DND-41 (cell line): Measurements from ENCODE around the gene GPC6.

Experiments
- ATAC-seq: fragments of 200-7000 bp; cut with Tn5 transposase; 3 replicates; pipeline ENCODE4 v1.9.1; 2021; ENCODE audit warnings: low read depth; ENCODE audit not compliant: insufficient read depth
- DNase-seq: peaks from one replicate; pipeline ENCODE4 v3.0.0-alpha.2; 2020
- H2AFZ ChIP-seq: 2 replicates; pipeline ENCODE4 v1.6.0; 2012; ENCODE audit warnings: low read depth, low read length
- H3K27ac ChIP-seq: 2 replicates; pipeline ENCODE4 v1.5.1; 2012; ENCODE audit warnings: low read length, inconsistent platforms
- H3K27me3 ChIP-seq: fragments of 200-600 bp; sonication (generic); 2 replicates; pipeline ENCODE4 v1.6.0; 2012; ENCODE audit warnings: low read length, mild to moderate bottlenecking, inconsistent platforms; ENCODE audit not compliant: insufficient read depth, poor library complexity
- H3K36me3 ChIP-seq: 2 replicates; pipeline ENCODE4 v1.5.1; 2012; ENCODE audit warnings: low read length, inconsistent platforms; ENCODE audit not compliant: insufficient read depth
- H3K4me1 ChIP-seq: 2 replicates; pipeline ENCODE4 v1.5.1; 2012; ENCODE audit warnings: mild to moderate bottlenecking, low read length; ENCODE audit not compliant: insufficient read depth
- H3K4me2 ChIP-seq: 2 replicates; pipeline ENCODE4 v1.6.0; 2012; ENCODE audit warnings: mild to moderate bottlenecking, moderate library complexity, low read length, inconsistent platforms; ENCODE audit not compliant: insufficient read depth
- H3K4me3 ChIP-seq, 2 experiments: fragments of 200-600 bp in 1 of 2; shearing (Covaris generic) in 1 of 2; 2 replicates each; pipeline ENCODE4 v1.5.1; 2012 to 2016; ENCODE audit warnings: inconsistent platforms in 2 of 2, low read length in 2 of 2, mild to moderate bottlenecking in 2 of 2, low read depth in 1 of 2, moderate library complexity in 1 of 2
- H3K79me2 ChIP-seq: 2 replicates; pipeline ENCODE4 v1.6.0; 2012; ENCODE audit warnings: low read length, inconsistent platforms; ENCODE audit not compliant: insufficient read depth
- H3K9ac ChIP-seq: 2 replicates; pipeline ENCODE4 v1.6.0; 2012; ENCODE audit warnings: low read depth, mild to moderate bottlenecking, inconsistent platforms, low read length, moderate library complexity
- H3K9me3 ChIP-seq: 2 replicates; pipeline ENCODE4 v1.5.1; 2012; ENCODE audit warnings: low read length, moderate library complexity, mild to moderate bottlenecking, inconsistent platforms; ENCODE audit not compliant: insufficient read depth, severe bottlenecking
- H4K20me1 ChIP-seq: 2 replicates; pipeline ENCODE4 v1.6.0; 2012; ENCODE audit warnings: low read length; ENCODE audit not compliant: insufficient read depth
- EZH2 ChIP-seq: IDR thresholded peaks from 3 replicates; pipeline ENCODE4 v1.6.1; 2012; ENCODE audit warnings: borderline replicate concordance, low read depth, mild to moderate bottlenecking, moderate library complexity, low read length, inconsistent platforms; ENCODE audit not compliant: severe bottlenecking
- TF ChIP-seq, protein P1 (sequence below): IDR thresholded peaks from 2 replicates; pipeline ENCODE4 v1.5.1; 2012; ENCODE audit warnings: borderline replicate concordance, low read length, moderate library complexity, mild to moderate bottlenecking; ENCODE audit not compliant: poor library complexity, severe bottlenecking; ENCODE audit errors: extremely low read depth

The GPC6 gene

DNA sequence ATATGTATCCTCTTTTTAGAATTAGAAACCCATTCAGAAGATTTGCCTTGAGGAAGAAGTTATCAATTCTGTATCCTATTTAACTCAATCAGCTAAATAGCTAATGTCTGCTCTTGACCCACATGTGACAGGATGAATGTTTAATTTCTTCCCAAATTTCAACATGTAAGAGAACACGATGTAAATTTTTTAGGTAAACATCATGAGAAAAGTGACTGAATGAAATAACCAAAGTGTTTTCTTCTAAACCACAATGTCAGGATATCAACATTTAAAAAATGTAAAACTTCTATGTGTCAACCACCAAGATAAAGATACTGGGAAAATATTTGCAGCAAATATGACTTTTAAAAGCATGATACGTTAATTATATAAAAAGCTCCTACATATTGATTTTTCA, 950.4 kb downstream of the GPC6 start:
- Histone ChIP-seq H3K79me2 (no peaks in the 10 kb centered on the region), H3K4me2 (no peak overlapping the region), H2AFZ (no peak overlapping the region), H3K9ac (no peak overlapping the region), H3K27ac (no peak overlapping the region), H3K36me3 (no peaks in the 10 kb centered on the region), H3K4me3 (no peak overlapping the region), H3K9me3 (no peaks in the 10 kb centered on the region), H3K27me3 (peaks cover 6% of the 10 kb centered on the region), H3K4me1 (no peaks in the 10 kb centered on the region), H4K20me1 (no peaks in the 10 kb centered on the region)
- ATAC-seq (no peak), DNase-seq (no peak)
- TF ChIP-seq, protein P1, sequence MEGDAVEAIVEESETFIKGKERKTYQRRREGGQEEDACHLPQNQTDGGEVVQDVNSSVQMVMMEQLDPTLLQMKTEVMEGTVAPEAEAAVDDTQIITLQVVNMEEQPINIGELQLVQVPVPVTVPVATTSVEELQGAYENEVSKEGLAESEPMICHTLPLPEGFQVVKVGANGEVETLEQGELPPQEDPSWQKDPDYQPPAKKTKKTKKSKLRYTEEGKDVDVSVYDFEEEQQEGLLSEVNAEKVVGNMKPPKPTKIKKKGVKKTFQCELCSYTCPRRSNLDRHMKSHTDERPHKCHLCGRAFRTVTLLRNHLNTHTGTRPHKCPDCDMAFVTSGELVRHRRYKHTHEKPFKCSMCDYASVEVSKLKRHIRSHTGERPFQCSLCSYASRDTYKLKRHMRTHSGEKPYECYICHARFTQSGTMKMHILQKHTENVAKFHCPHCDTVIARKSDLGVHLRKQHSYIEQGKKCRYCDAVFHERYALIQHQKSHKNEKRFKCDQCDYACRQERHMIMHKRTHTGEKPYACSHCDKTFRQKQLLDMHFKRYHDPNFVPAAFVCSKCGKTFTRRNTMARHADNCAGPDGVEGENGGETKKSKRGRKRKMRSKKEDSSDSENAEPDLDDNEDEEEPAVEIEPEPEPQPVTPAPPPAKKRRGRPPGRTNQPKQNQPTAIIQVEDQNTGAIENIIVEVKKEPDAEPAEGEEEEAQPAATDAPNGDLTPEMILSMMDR: no peak

GRCh38 chr13:94178625-94179244, 952.1 kb downstream of the GPC6 start:
- Histone ChIP-seq H2AFZ (no peak overlapping the region), H3K79me2 (no peaks in the 10 kb centered on the region), H3K27me3 (peaks cover 6% of the 10 kb centered on the region), H3K4me1 (no peaks in the 10 kb centered on the region), H3K27ac (no peak overlapping the region), H3K9ac (no peak overlapping the region), H3K36me3 (no peaks in the 10 kb centered on the region), H4K20me1 (no peaks in the 10 kb centered on the region), H3K4me3 (no peak overlapping the region), H3K4me2 (no peak overlapping the region), H3K9me3 (no peaks in the 10 kb centered on the region)
- DNase-seq (no peak), ATAC-seq (no peak)
- TF ChIP-seq EZH2: no peak
- TF ChIP-seq, protein P1: no peak

GRCh38 chr13:94181461-94182107, 955.0 kb downstream of the GPC6 start:
- TF ChIP-seq, protein P1: no peak
- TF ChIP-seq EZH2: no peak
- no peaks in the 10 kb centered on the region for H3K79me2 ChIP-seq
- no peak for ATAC-seq

More at GRCh38 chr13:94181461-94182107, 955.0 kb downstream of the GPC6 start:
- Histone ChIP-seq H3K27me3 (peaks cover 6% of the 10 kb centered on the region), H3K9me3 (no peaks in the 10 kb centered on the region), H3K9ac (no peak overlapping the region), H3K27ac (no peak overlapping the region), H3K4me3 (no peak overlapping the region), H3K36me3 (no peaks in the 10 kb centered on the region), H3K4me2 (no peak overlapping the region), H2AFZ (no peak overlapping the region), H3K4me1 (no peaks in the 10 kb centered on the region), H4K20me1 (no peaks in the 10 kb centered on the region)
- DNase-seq: no peak
